BJ (cell line): ENCODE data around the gene HADHB. TPM values are rescaled to one million over a fixed set of nuclear protein-coding genes. Genes with fewer than 3 reads are reported as not detected.

Experiments
- CTCF ChIA-PET: fragments of 350-600 bp; formaldehyde crosslinking; extraction: SDS; loops from one replicate; lab custom pipeline; 2021; ENCODE audit warnings: antibody characterized with exemption, inconsistent platforms; lab: Yijun Ruan, JAX
- POLR2A ChIA-PET: fragments of 300-600 bp; sonication (Branson Sonifier 250); formaldehyde crosslinking; extraction: SDS; loops from one replicate; lab custom pipeline; 2021; ENCODE audit warnings: antibody characterized with exemption; lab: Charles Lee
- DNase-seq: peaks from one replicate; pipeline ENCODE4 v3.0.0-alpha.2; 2011; ENCODE audit warnings: low read depth
- H3K27me3 ChIP-seq: 2 replicates; pipeline ENCODE4 v1.6.0; 2011; ENCODE audit warnings: low read length; ENCODE audit not compliant: control insufficient read depth, insufficient read depth
- H3K36me3 ChIP-seq: 2 replicates; pipeline ENCODE4 v1.5.1; 2011; ENCODE audit warnings: low read length; ENCODE audit not compliant: control insufficient read depth, insufficient read depth
- H3K4me3 ChIP-seq: 2 replicates; pipeline ENCODE4 v1.5.1; 2011; ENCODE audit warnings: low read depth, mild to moderate bottlenecking, control low read depth, low read length
- polyA plus RNA-seq: library from polyadenylated mRNA; depleted of rRNA; stranded (reverse); fragments of >200 nt; gene quantifications from 2 replicates; pipeline ENCODE4 v1.2.3, GENCODE V29; 2011
- TF ChIP-seq, protein P1 (sequence below): IDR thresholded peaks from 2 replicates; pipeline ENCODE4 v1.5.1; 2011; ENCODE audit warnings: low read depth, mild to moderate bottlenecking, control low read depth, inconsistent platforms, low read length, moderate library complexity; ENCODE audit not compliant: insufficient read depth

Gene HADHB
- polyA plus RNA-seq, 1 experiment = 99.4 TPM

DNA sequence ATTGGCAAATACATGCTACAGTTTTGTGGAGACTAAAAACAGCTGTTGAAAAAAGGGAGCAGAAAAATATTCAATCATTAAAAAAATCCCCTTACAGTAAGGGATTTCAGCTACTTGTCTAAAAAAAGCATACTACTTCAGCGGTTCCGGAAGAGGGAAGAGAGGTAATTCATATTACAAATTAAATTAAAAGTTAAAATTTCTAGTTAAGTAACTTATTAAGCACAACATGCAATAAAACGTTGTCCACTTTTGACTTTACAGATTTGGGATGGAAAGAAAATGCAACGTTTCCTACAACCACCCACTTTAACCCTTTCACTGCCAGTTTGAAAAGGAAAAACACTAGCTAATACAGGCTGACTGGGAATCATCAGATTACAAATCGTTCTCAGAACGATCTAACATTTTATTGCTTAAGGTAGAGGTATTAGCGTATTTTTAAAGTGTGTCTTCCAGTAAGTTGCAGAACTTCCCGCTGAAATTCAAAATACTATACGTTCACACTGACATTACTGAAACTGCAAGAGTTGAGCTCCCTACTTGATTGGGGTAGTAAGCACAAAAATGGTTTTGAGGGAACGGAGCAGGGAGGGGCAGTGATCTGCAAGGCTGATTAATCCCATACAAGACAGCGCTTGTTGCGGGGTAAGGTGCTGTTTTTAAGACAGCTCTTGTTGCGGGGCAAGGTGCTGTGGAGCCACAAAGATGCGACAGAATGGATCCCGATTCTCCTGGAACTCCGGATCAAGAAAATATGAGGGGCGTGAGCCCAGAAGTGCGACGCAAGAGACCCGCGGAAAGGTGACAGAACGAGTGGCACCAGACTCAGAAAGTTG lies 1.1 kb upstream of the HADHB start:
- Histone ChIP-seq H3K27me3 (no peaks in the 10 kb centered on the region), H3K36me3 (no peaks in the 10 kb centered on the region), H3K4me3 (peak overlapping the region; percentile 72)
- TF ChIP-seq, protein P1, sequence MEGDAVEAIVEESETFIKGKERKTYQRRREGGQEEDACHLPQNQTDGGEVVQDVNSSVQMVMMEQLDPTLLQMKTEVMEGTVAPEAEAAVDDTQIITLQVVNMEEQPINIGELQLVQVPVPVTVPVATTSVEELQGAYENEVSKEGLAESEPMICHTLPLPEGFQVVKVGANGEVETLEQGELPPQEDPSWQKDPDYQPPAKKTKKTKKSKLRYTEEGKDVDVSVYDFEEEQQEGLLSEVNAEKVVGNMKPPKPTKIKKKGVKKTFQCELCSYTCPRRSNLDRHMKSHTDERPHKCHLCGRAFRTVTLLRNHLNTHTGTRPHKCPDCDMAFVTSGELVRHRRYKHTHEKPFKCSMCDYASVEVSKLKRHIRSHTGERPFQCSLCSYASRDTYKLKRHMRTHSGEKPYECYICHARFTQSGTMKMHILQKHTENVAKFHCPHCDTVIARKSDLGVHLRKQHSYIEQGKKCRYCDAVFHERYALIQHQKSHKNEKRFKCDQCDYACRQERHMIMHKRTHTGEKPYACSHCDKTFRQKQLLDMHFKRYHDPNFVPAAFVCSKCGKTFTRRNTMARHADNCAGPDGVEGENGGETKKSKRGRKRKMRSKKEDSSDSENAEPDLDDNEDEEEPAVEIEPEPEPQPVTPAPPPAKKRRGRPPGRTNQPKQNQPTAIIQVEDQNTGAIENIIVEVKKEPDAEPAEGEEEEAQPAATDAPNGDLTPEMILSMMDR = no peak
- ChIA-PET CTCF (interaction anchor here (0.6 to 1.3 kb wide), 6 partner anchors 8 to 252 kb away, joined by 3 to 7 read pairs (median 4); no protein-coding TSS in a partner anchor), POLR2A (interaction anchor here (0.6 kb wide), 3 partner anchors 16 to 50 kb away, joined by 3 to 6 read pairs (median 5); no protein-coding TSS in a partner anchor)
- DNase-seq = no peak

DNA sequence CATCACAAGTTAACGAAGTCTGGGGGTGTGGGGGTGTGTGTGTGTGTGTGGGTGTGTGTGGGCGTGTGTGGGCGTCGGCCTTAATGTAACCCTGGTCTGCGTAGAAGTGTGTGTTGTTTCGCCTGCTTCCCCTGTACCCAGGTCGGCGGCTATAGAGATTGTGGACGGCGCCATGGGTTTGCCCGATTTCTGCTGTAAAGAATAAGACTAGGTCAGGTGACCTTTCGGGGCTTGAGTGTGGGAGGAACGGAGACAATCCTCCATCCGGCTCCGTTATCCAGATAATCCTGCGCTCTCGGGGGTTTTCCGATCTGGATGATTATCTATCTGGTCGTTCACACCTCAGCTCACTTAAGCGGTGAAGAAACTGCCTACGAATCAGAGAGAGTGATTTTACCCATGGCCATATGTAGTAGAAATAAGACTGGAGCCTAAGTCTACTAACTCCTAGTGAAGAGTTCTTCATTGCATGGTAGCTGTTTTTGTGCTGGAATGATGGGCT lies 543 bp downstream of the HADHB start:
- DNase-seq = no peak
- Histone ChIP-seq H3K4me3 (peak overlapping the region; percentile 72), H3K27me3 (no peaks in the 10 kb centered on the region), H3K36me3 (no peaks in the 10 kb centered on the region)
- POLR2A ChIA-PET = no interaction called here
- CTCF ChIA-PET = interaction anchor here (0.6 to 2.1 kb wide), 8 partner anchors 11 to 332 kb away, joined by 3 to 8 read pairs (median 3); no protein-coding TSS in a partner anchor
- TF ChIP-seq, protein P1 = no peak

DNA sequence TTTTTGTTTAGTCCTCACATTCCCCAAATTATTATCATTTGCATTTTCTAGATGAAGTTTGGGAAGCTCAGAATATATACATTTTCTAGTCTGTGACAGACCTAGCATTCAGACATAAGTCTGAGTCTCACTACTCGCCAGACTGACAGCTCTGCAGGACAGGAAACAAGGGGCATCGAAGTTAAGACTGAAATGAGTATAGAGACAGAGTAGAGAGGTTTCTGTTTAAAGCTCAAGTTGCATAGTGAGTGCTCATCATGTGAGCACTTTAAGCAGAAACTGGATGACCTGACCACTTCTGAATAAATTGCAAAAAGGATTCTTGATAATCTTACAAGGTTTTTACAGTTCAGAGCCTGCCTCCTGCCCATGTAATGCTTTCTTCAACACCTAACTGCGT lies 1.1 kb downstream of the HADHB start:
- DNase-seq = no peak

DNA sequence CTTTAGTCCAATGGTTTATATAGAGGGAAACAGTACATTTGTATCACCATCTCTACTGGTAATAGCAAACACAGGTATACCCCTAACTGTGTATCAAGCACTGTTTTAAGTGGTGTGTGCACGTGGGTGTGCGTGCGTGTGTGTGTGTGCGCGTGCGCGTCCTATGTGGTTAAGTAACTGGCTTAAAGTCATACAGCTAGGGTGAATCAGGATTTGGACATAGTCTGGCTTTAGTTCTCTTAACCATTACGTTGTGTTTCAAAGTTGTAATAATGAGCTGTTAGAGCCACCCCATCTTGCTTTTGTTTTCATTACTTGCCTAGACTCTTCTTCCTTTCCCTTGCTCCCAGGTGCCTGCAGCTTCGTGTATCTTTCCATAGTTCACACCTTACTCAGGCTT lies 2.1 kb downstream of the HADHB start:
- H3K4me3 ChIP-seq = no peak overlapping the region
- TF ChIP-seq, protein P1 = no peak
- no peaks in the 10 kb centered on the region for H3K27me3 ChIP-seq
- ChIA-PET POLR2A (no interaction called here), CTCF (interaction anchor here (0.6 to 1.3 kb wide), 6 partner anchors 10 to 260 kb away, joined by 3 to 4 read pairs (median 3); no protein-coding TSS in a partner anchor)
- no peaks in the 10 kb centered on the region for H3K36me3 ChIP-seq
- no peak for DNase-seq

More for the DNA sequence above, 1.1 kb downstream of the HADHB start:
- Histone ChIP-seq H3K36me3 (no peaks in the 10 kb centered on the region), H3K27me3 (no peaks in the 10 kb centered on the region), H3K4me3 (peak overlapping the region; percentile 72)
- ChIA-PET CTCF (interaction anchor here (0.6 to 2.1 kb wide), 4 partner anchors 54 to 332 kb away, joined by 3 to 8 read pairs (median 3); no protein-coding TSS in a partner anchor), POLR2A (no interaction called here)
- TF ChIP-seq, protein P1 = no peak

DNA sequence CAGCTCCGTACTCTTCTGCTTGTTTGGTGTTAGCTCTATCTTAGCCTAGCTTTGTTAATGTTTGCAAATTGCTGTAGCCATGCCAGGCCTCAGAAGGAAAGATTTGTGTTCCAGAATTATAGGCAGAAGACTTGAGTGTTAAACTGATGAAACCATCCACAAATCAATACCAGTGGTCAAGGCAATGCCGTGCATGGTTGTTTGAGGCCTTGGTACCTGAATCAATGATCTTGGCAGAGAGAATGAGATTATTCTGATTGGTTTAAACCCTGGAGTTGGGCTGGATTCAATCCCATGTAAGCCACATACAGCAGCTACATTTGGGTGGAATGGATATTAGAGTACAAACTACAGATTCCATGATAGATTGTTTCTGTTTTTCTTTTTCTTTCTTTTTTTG lies 4.9 kb downstream of the HADHB start:
- POLR2A ChIA-PET = no interaction called here
- CTCF ChIA-PET = no interaction called here
- H3K36me3 ChIP-seq = no peaks in the 10 kb centered on the region
- no peak for DNase-seq
- TF ChIP-seq, protein P1 = no peak
- no peak overlapping the region for H3K4me3 ChIP-seq
- H3K27me3 ChIP-seq = no peaks in the 10 kb centered on the region
